Loucy (cell line): ENCODE results near the gene HHATL.

Experiments
- H2AFZ ChIP-seq: fragments of 200-600 bp; sonication (generic); 2 replicates; pipeline ENCODE4 v1.6.0; 2016; ENCODE audit warnings: antibody characterized with exemption, mild to moderate bottlenecking, low read length, moderate library complexity
- H3F3A ChIP-seq: fragments of 200-600 bp; 2 replicates; pipeline ENCODE4 v1.6.0; 2016; ENCODE audit warnings: antibody characterized with exemption, low read depth, mild to moderate bottlenecking
- H3K27me3 ChIP-seq: fragments of 200-600 bp; sonication (generic); 2 replicates; pipeline ENCODE4 v1.6.1; 2014; ENCODE audit warnings: low read length, mild to moderate bottlenecking; ENCODE audit not compliant: insufficient read depth, poor library complexity, severe bottlenecking
- H3K36me3 ChIP-seq: fragments of 200-600 bp; sonication (generic); 2 replicates; pipeline ENCODE4 v1.6.1; 2016; ENCODE audit warnings: low read length; ENCODE audit not compliant: insufficient read depth
- H3K4me1 ChIP-seq: fragments of 200-600 bp; sonication (generic); 2 replicates; pipeline ENCODE4 v1.5.1; 2014; ENCODE audit warnings: low read length, mild to moderate bottlenecking; ENCODE audit not compliant: insufficient read depth, poor library complexity, severe bottlenecking
- H3K4me2 ChIP-seq: fragments of 200-600 bp; sonication (generic); 2 replicates; pipeline ENCODE4 v1.6.0; 2014; ENCODE audit warnings: antibody characterized with exemption, low read length, low read depth, mild to moderate bottlenecking; ENCODE audit not compliant: poor library complexity, severe bottlenecking
- H3K4me3 ChIP-seq: fragments of 200-600 bp; sonication (generic); 2 replicates; pipeline ENCODE4 v1.5.1; 2014; ENCODE audit warnings: low read length, mild to moderate bottlenecking, mixed read lengths; ENCODE audit not compliant: poor library complexity, severe bottlenecking
- H3K79me2 ChIP-seq: fragments of 200-600 bp; sonication (generic); 2 replicates; pipeline ENCODE4 v1.6.1; 2014; ENCODE audit warnings: low read length; ENCODE audit not compliant: insufficient read depth
- H3K9ac ChIP-seq: fragments of 200-600 bp; sonication (generic); 2 replicates; pipeline ENCODE4 v1.6.0; 2014; ENCODE audit warnings: mild to moderate bottlenecking, low read depth, low read length, moderate library complexity; ENCODE audit not compliant: poor library complexity, severe bottlenecking
- H3K9me2 ChIP-seq: fragments of 200-600 bp; sonication (generic); replicated peaks from 2 replicates; pipeline ENCODE4 v1.6.1; 2016; ENCODE audit warnings: low read depth, low read length, mixed read lengths
- H3K9me3 ChIP-seq: fragments of 200-600 bp; sonication (generic); 2 replicates; pipeline ENCODE4 v1.6.1; 2014; ENCODE audit warnings: mild to moderate bottlenecking, antibody characterized with exemption, low read length, low read depth; ENCODE audit not compliant: insufficient read depth
- H4K20me1 ChIP-seq: fragments of 200-600 bp; sonication (generic); 2 replicates; pipeline ENCODE4 v1.6.0; 2014; ENCODE audit warnings: antibody characterized with exemption, low read length, mild to moderate bottlenecking; ENCODE audit not compliant: insufficient read depth, poor library complexity, severe bottlenecking
- CTCF ChIP-seq: fragments of 200-600 bp; sonication (generic); conservative IDR thresholded peaks from 2 replicates; pipeline ENCODE4 v1.5.1; 2014; ENCODE audit warnings: mild to moderate bottlenecking, antibody characterized with exemption, low read length
- EZH2phosphoT487 ChIP-seq: fragments of 200-600 bp; IDR thresholded peaks from 2 replicates; pipeline ENCODE4 v1.6.1; 2018; ENCODE audit warnings: antibody characterized with exemption, mild to moderate bottlenecking, moderate library complexity, borderline replicate concordance

HHATL gene

GRCh38 chr3:42702066-42702951 is at the start of gene HHATL:
Gene HHATL (minus strand): TSS chr3:42702798. CDS start chr3:42700826, 1,972 bp downstream.
- Histone ChIP-seq H3K9me3 (no peaks in the 10 kb centered on the region), H3K36me3 (no peaks in the 10 kb centered on the region), H2AFZ (no peak within 1 kb of the TSS), H3K4me2 (no peak within 1 kb of the TSS), H3K4me1 (no peaks in the 10 kb centered on the region), H3F3A (no peaks in the 10 kb centered on the region), H3K79me2 (no peaks in the 10 kb centered on the region), H3K4me3 (no peak within 1 kb of the TSS), H3K27me3 (no peaks in the 10 kb centered on the region), H3K9me2 (no peaks in the 10 kb centered on the region), H4K20me1 (no peaks in the 10 kb centered on the region), H3K9ac (no peak within 1 kb of the TSS)
- TF ChIP-seq EZH2phosphoT487 = no peak
- no peak for TF ChIP-seq CTCF

- Histone ChIP-seq H3K4me1 (no peaks in the 10 kb centered on the region), H3K9me3 (no peaks in the 10 kb centered on the region), H4K20me1 (no peaks in the 10 kb centered on the region), H3K4me3 (no peak overlapping the region), H3K27me3 (no peaks in the 10 kb centered on the region), H3K79me2 (no peaks in the 10 kb centered on the region), H3K36me3 (no peaks in the 10 kb centered on the region), H2AFZ (no peak overlapping the region), H3K9me2 (no peaks in the 10 kb centered on the region), H3F3A (no peaks in the 10 kb centered on the region), H3K4me2 (no peak overlapping the region), H3K9ac (no peak overlapping the region)
- TF ChIP-seq EZH2phosphoT487 (no peak), CTCF (no peak)
Measured at GRCh38 chr3:42751609-42752008, 49.0 kb upstream of the HHATL start.

GRCh38 chr3:42750834-42751233 is 48.2 kb upstream of the HHATL start:
- Histone ChIP-seq H3K9me2 (no peaks in the 10 kb centered on the region), H3K4me2 (no peak overlapping the region), H3K27me3 (no peaks in the 10 kb centered on the region), H4K20me1 (no peaks in the 10 kb centered on the region), H2AFZ (no peak overlapping the region), H3K9me3 (no peaks in the 10 kb centered on the region), H3K4me3 (no peak overlapping the region), H3K36me3 (no peaks in the 10 kb centered on the region), H3K9ac (no peak overlapping the region), H3K4me1 (no peaks in the 10 kb centered on the region), H3K79me2 (no peaks in the 10 kb centered on the region), H3F3A (no peaks in the 10 kb centered on the region)
- TF ChIP-seq EZH2phosphoT487 = no peak
- no peak for TF ChIP-seq CTCF
